Panc1 (cell line): Measurements from ENCODE around the gene S100PBP. TPM values are rescaled to one million over a fixed set of nuclear protein-coding genes. Genes with fewer than 3 reads are reported as not detected.

ENCODE experiments used
- ATAC-seq: fragments of 200-7000 bp; cut with Tn5 transposase; 2 replicates; pipeline ENCODE4 v1.9.1; 2020; ENCODE audit warnings: mild to moderate bottlenecking, moderate library complexity
- BruUV-seq: library from RNA; stranded (reverse); fragments of 400-500 nt; replicated peaks from 2 replicates; lab custom pipeline; 2021; lab: Mats Ljungman, UMichigan
- CTCF ChIA-PET: fragments of 300-600 bp; sonication (Branson Sonifier 250); formaldehyde crosslinking; loops from one replicate; lab custom pipeline; 2022; ENCODE audit warnings: antibody characterized with exemption; lab: Charles Lee
- POLR2A ChIA-PET: fragments of 300-600 bp; sonication (Branson Sonifier 250); formaldehyde crosslinking; loops from one replicate; lab custom pipeline; 2022; ENCODE audit warnings: antibody characterized with exemption; lab: Charles Lee
- DNase-seq: peaks from one replicate; pipeline ENCODE4 v3.0.0-alpha.2; 2010; ENCODE audit warnings: low read depth, low spot score
- H3K27ac ChIP-seq: 2 replicates; pipeline ENCODE4 v1.5.1; 2011; ENCODE audit warnings: mild to moderate bottlenecking, low read length, inconsistent platforms
- H3K27me3 ChIP-seq: fragments of 200-500 bp; sonication (Bioruptor generic); 2 replicates; pipeline ENCODE4 v1.6.0; 2014; ENCODE audit warnings: low read length, inconsistent platforms; ENCODE audit not compliant: control insufficient read depth, insufficient read depth
- H3K36me3 ChIP-seq: fragments of 200-500 bp; sonication (Bioruptor generic); 2 replicates; pipeline ENCODE4 v1.5.1; 2014; ENCODE audit warnings: inconsistent platforms, mild to moderate bottlenecking, low read length, moderate library complexity; ENCODE audit not compliant: control insufficient read depth, insufficient read depth
- H3K4me1 ChIP-seq: 2 replicates; pipeline ENCODE4 v1.5.1; 2011; ENCODE audit warnings: inconsistent platforms, mild to moderate bottlenecking, low read length, moderate library complexity; ENCODE audit not compliant: control insufficient read depth, insufficient read depth
- H3K4me3 ChIP-seq, 2 experiments: 2 replicates each; pipeline ENCODE4 v1.5.1; 2011 to 2012; ENCODE audit warnings: low read depth in 2 of 2, low read length in 2 of 2, mild to moderate bottlenecking in 2 of 2, inconsistent platforms in 1 of 2, moderate library complexity in 1 of 2
- H3K9me3 ChIP-seq: fragments of 200-500 bp; sonication (Bioruptor generic); 2 replicates; pipeline ENCODE4 v1.5.1; 2014; ENCODE audit warnings: low read depth, mild to moderate bottlenecking, inconsistent platforms, low read length, moderate library complexity; ENCODE audit not compliant: control insufficient read depth, insufficient read depth
- POLR2AphosphoS5 ChIP-seq: IDR thresholded peaks from 2 replicates; pipeline ENCODE4 v1.6.1; 2012; ENCODE audit warnings: mild to moderate bottlenecking, low read depth, low read length, moderate library complexity
- SIN3A ChIP-seq: IDR thresholded peaks from 2 replicates; pipeline ENCODE4 v1.6.1; 2012; ENCODE audit warnings: low read depth, mild to moderate bottlenecking, low read length, moderate library complexity, borderline replicate concordance; ENCODE audit not compliant: insufficient read depth
- TCF7L2 ChIP-seq: IDR thresholded peaks from 2 replicates; pipeline ENCODE4 v1.6.1; 2011; ENCODE audit warnings: mild to moderate bottlenecking, low read depth, low read length, inconsistent platforms
- in situ Hi-C: cut with HindIII; loops from 2 replicates; pipeline ENCODE4 v1.10.0; 2016; ENCODE audit warnings: low sequenced_read_pairs, low pct_unique_long_range_greater_than_20kb
- intact Hi-C: fragments of 100-400 bp; cut with micrococcal nuclease; formaldehyde crosslinking; loops from one replicate; pipeline ENCODE4 v1.10.0; 2022; ENCODE audit not compliant: unreplicated experiment
- total RNA-seq: library from RNA; stranded (reverse); gene quantifications from one replicate; pipeline ENCODE4 v1.2.1, GENCODE V29; 2021; ENCODE audit not compliant: unreplicated experiment
- TF ChIP-seq, protein P1 (sequence below): fragments of 450-650 bp; IDR thresholded peaks from 2 replicates; pipeline ENCODE4 v1.5.1; 2017; ENCODE audit warnings: mild to moderate bottlenecking
- TF ChIP-seq, protein P2 (sequence below), 2 experiments: IDR thresholded peaks; 2 replicates each; pipeline ENCODE4 v1.6.1; 2011 to 2012; ENCODE audit warnings: low read depth in 2 of 2, control low read depth in 1 of 2, low read length in 1 of 2, mild to moderate bottlenecking in 1 of 2, moderate library complexity in 1 of 2; ENCODE audit not compliant: insufficient read depth in 1 of 2

Gene S100PBP
- total RNA-seq, 1 experiment from 2014 or later = 55.4 TPM

DNA sequence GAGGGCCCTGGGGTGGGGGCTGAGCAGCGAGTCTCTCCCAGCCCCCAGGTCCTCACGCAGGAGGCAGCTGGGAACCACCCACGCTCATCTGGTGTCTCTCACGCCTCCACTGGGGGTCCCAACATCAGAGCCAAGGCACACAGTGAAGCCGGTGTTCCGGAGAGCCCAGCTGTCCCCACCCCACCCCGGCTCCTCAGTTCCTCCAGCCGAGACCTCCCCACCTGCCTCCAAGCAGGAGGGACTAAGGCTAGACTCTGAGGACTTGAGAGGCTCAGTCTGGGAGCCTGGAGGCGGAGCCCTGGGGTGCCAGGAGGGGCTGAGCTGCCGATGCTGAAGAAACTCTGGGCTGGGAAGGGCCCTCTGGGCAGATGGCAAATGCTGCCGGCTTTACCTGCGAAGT lies 67.3 kb downstream of the S100PBP start:
- no peaks in the 10 kb centered on the region for H3K36me3 ChIP-seq
- no peak overlapping the region for H3K4me3 ChIP-seq
- TF ChIP-seq TCF7L2 (no peak), SIN3A (no peak), POLR2AphosphoS5 (no peak)
- TF ChIP-seq, protein P1, sequence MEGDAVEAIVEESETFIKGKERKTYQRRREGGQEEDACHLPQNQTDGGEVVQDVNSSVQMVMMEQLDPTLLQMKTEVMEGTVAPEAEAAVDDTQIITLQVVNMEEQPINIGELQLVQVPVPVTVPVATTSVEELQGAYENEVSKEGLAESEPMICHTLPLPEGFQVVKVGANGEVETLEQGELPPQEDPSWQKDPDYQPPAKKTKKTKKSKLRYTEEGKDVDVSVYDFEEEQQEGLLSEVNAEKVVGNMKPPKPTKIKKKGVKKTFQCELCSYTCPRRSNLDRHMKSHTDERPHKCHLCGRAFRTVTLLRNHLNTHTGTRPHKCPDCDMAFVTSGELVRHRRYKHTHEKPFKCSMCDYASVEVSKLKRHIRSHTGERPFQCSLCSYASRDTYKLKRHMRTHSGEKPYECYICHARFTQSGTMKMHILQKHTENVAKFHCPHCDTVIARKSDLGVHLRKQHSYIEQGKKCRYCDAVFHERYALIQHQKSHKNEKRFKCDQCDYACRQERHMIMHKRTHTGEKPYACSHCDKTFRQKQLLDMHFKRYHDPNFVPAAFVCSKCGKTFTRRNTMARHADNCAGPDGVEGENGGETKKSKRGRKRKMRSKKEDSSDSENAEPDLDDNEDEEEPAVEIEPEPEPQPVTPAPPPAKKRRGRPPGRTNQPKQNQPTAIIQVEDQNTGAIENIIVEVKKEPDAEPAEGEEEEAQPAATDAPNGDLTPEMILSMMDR = no peak
- TF ChIP-seq, protein P2, sequence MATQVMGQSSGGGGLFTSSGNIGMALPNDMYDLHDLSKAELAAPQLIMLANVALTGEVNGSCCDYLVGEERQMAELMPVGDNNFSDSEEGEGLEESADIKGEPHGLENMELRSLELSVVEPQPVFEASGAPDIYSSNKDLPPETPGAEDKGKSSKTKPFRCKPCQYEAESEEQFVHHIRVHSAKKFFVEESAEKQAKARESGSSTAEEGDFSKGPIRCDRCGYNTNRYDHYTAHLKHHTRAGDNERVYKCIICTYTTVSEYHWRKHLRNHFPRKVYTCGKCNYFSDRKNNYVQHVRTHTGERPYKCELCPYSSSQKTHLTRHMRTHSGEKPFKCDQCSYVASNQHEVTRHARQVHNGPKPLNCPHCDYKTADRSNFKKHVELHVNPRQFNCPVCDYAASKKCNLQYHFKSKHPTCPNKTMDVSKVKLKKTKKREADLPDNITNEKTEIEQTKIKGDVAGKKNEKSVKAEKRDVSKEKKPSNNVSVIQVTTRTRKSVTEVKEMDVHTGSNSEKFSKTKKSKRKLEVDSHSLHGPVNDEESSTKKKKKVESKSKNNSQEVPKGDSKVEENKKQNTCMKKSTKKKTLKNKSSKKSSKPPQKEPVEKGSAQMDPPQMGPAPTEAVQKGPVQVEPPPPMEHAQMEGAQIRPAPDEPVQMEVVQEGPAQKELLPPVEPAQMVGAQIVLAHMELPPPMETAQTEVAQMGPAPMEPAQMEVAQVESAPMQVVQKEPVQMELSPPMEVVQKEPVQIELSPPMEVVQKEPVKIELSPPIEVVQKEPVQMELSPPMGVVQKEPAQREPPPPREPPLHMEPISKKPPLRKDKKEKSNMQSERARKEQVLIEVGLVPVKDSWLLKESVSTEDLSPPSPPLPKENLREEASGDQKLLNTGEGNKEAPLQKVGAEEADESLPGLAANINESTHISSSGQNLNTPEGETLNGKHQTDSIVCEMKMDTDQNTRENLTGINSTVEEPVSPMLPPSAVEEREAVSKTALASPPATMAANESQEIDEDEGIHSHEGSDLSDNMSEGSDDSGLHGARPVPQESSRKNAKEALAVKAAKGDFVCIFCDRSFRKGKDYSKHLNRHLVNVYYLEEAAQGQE (IDR thresholded peaks at IDR 0.05; ENCODE audit: insufficient read depth in 1 of 2, low read depth in 2 of 2, low read length in 1 of 2) = no peak
- intact Hi-C loops (no loop called here), in situ Hi-C loops (no loop called here)
- no peak overlapping the region for H3K27ac ChIP-seq
- DNase-seq (no peak), ATAC-seq (peak; percentile 44; the same call in 1 of the 2 replicates)
- ChIA-PET POLR2A (no interaction called here), CTCF (no interaction called here)
- H3K4me1 ChIP-seq = peaks cover 11% of the 10 kb centered on the region
- H3K9me3 ChIP-seq = no peaks in the 10 kb centered on the region
- BruUV-seq = no TSS peak
- H3K27me3 ChIP-seq = no peaks in the 10 kb centered on the region; the same call in 1 of the 2 replicates

GRCh38 chr1:32885676-32886003 lies 68.2 kb downstream of the S100PBP start:
- Histone ChIP-seq H3K27me3 (no peaks in the 10 kb centered on the region; the same call in 1 of the 2 replicates), H3K36me3 (no peaks in the 10 kb centered on the region), H3K27ac (no peak overlapping the region), H3K9me3 (no peaks in the 10 kb centered on the region), H3K4me1 (peaks cover 11% of the 10 kb centered on the region), H3K4me3 (no peak overlapping the region)
- CTCF ChIA-PET = no interaction called here
- intact Hi-C loops = no loop called here
- in situ Hi-C loops = no loop called here
- ATAC-seq (no peak), DNase-seq (no peak)
- POLR2A ChIA-PET = interaction anchor here (0.7 kb wide), 1 partner anchor 243 kb away, joined by 3 read pairs; no protein-coding TSS in a partner anchor
- TF ChIP-seq TCF7L2 = no peak
- TF ChIP-seq, protein P1 = no peak
- no peak for TF ChIP-seq POLR2AphosphoS5
- no peak for TF ChIP-seq SIN3A
- TF ChIP-seq, protein P2 (IDR thresholded peaks at IDR 0.05; ENCODE audit: insufficient read depth in 1 of 2, low read depth in 2 of 2, low read length in 1 of 2) = 0 out of 4 replicates have a peak, but pooled peaks of 1 of the 2 experiments have one; percentile 40
- BruUV-seq = no TSS peak
